Sigmoid colon (tissue), 4 donors: ENCODE data around the gene CPNE9.

Source experiments
- POLR2AphosphoS5 ChIP-seq, 4 donors: sonication (generic); formaldehyde crosslinking; IDR thresholded peaks; one replicate each; pipeline ENCODE4 v1.6.1; 2017; ENCODE audit warnings: antibody characterized with exemption in 4 of 4
- TF ChIP-seq, protein P1 (sequence below), 4 experiments: fragments of 450-650 bp in 3 of 4; fragments of 200-600 bp in 1 of 4; IDR thresholded peaks; one replicate each; pipeline ENCODE4 v1.5.1; 2016 to 2019; ENCODE audit warnings: antibody characterized with exemption in 4 of 4, mild to moderate bottlenecking in 3 of 4, moderate library complexity in 2 of 4

DNA sequence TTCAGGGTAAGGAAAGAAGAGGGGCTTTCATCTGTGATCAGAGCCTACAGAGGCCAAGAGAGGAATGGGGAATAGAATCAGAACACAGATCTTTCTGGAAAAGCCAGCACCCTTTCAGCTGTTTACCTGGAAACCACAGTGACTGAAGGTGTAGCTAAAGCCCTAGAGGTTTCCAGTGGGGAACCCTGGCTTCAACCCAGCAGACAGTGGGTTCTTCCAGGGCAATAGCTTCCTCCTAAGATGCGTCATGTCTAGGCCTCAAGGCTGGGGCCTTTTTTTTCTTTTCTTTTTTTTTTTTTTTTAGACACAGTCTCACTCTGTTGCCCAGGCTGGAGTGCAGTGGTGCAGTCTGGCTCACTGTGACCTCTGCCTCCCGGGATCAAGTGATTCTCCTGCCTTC is 3.1 kb upstream of the CPNE9 start:
- TF ChIP-seq, protein P1, sequence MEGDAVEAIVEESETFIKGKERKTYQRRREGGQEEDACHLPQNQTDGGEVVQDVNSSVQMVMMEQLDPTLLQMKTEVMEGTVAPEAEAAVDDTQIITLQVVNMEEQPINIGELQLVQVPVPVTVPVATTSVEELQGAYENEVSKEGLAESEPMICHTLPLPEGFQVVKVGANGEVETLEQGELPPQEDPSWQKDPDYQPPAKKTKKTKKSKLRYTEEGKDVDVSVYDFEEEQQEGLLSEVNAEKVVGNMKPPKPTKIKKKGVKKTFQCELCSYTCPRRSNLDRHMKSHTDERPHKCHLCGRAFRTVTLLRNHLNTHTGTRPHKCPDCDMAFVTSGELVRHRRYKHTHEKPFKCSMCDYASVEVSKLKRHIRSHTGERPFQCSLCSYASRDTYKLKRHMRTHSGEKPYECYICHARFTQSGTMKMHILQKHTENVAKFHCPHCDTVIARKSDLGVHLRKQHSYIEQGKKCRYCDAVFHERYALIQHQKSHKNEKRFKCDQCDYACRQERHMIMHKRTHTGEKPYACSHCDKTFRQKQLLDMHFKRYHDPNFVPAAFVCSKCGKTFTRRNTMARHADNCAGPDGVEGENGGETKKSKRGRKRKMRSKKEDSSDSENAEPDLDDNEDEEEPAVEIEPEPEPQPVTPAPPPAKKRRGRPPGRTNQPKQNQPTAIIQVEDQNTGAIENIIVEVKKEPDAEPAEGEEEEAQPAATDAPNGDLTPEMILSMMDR (IDR thresholded peaks at IDR 0.05): no peak
- TF ChIP-seq POLR2AphosphoS5 (IDR thresholded peaks at IDR 0.05): no peak
